T-cell (primary cell): Measurements from ENCODE around the gene GNS. TPM values are rescaled to one million over a fixed set of nuclear protein-coding genes. Genes with fewer than 3 reads are reported as not detected.

Source experiments
- ATAC-seq, 4 experiments: fragments of 200-7000 bp in 3 of 4; fragments of 150-1000 bp in 1 of 4; cut with Tn5 transposase; replicated peaks in 1 of 4; 1 replicate in 3 of 4; 2 replicates in 1 of 4; pipeline ENCODE4 v1.10.0; 2021; ENCODE audit warnings: moderate library complexity in 3 of 4, mild to moderate bottlenecking in 2 of 4, moderate number of reproducible peaks in 1 of 4
- CTCF ChIA-PET, 2 donors: fragments of 300-600 bp; sonication (Branson Sonifier 250); formaldehyde crosslinking; loops; one replicate each; lab custom pipeline; 2022; ENCODE audit warnings: antibody characterized with exemption in 2 of 2; lab: Charles Lee
- POLR2A ChIA-PET, 2 donors: fragments of 300-600 bp; sonication (Branson Sonifier 250); formaldehyde crosslinking; loops; one replicate each; lab custom pipeline; 2022; ENCODE audit warnings: antibody characterized with exemption in 2 of 2; lab: Charles Lee
- DNase-seq, 35 experiments: peaks; one replicate each; pipeline versions ENCODE4 v3.0.0 to v3.0.0-alpha.2; 2013 to 2023
- H3K27ac ChIP-seq: one replicate; pipeline ENCODE4 v1.5.1; 2013; ENCODE audit warnings: low read length
- H3K27me3 ChIP-seq, 2 experiments: replicated peaks in 1 of 2; 1 replicate in 1 of 2; 2 replicates in 1 of 2; pipeline versions ENCODE4 v1.6.1 to v1.7.0; 2013; ENCODE audit warnings: low read length in 1 of 2, mixed read lengths in 1 of 2; ENCODE audit not compliant: control insufficient read depth in 2 of 2, insufficient read depth in 2 of 2; ENCODE audit errors: extremely low read depth in 1 of 2
- H3K36me3 ChIP-seq, 2 donors: 1 replicate in 1 of 2; 2 replicates in 1 of 2; pipeline versions ENCODE4 v1.6.1 to v1.7.0; 2013; ENCODE audit warnings: low read length in 1 of 2; ENCODE audit not compliant: control insufficient read depth in 2 of 2, insufficient read depth in 1 of 2; ENCODE audit errors: extremely low read depth in 1 of 2
- H3K4me1 ChIP-seq, 2 experiments: 1 replicate in 1 of 2; 2 replicates in 1 of 2; pipeline versions ENCODE4 v1.6.1 to v1.7.0; 2013; ENCODE audit warnings: low read length in 2 of 2, mixed read lengths in 1 of 2; ENCODE audit not compliant: insufficient read depth in 2 of 2, control insufficient read depth in 1 of 2; ENCODE audit errors: extremely low read depth in 1 of 2
- H3K4me3 ChIP-seq, 2 donors: 1 replicate in 1 of 2; 2 replicates in 1 of 2; pipeline versions ENCODE4 v1.5.1 to v1.7.0; 2013; ENCODE audit warnings: mild to moderate bottlenecking in 2 of 2, low read length in 1 of 2, moderate library complexity in 1 of 2; ENCODE audit not compliant: control insufficient read depth in 1 of 2; ENCODE audit errors: extremely low read depth in 1 of 2
- H3K9me3 ChIP-seq: 2 replicates; pipeline ENCODE4 v1.7.0; 2013
- H3K27ac Mint-ChIP-seq, 2 donors: one replicate each; pipeline ENCODE4 v1.8.0; 2020 to 2021; ENCODE audit warnings: mild to moderate bottlenecking in 2 of 2, mixed read lengths in 2 of 2
- H3K27me3 Mint-ChIP-seq, 2 donors: one replicate each; pipeline ENCODE4 v1.8.0; 2021 to 2022; ENCODE audit warnings: mixed read lengths in 2 of 2
- H3K36me3 Mint-ChIP-seq: one replicate; pipeline ENCODE4 v1.8.0; 2021; ENCODE audit warnings: mixed read lengths
- H3K4me1 Mint-ChIP-seq, 3 donors: one replicate each; pipeline ENCODE4 v1.8.0; 2020 to 2022; ENCODE audit warnings: mixed read lengths in 3 of 3, mild to moderate bottlenecking in 1 of 3
- H3K4me3 Mint-ChIP-seq, 3 donors: one replicate each; pipeline ENCODE4 v1.8.0; 2020 to 2022; ENCODE audit warnings: mild to moderate bottlenecking in 3 of 3, mixed read lengths in 3 of 3, moderate library complexity in 3 of 3
- H3K9me3 Mint-ChIP-seq, 3 donors: one replicate each; pipeline ENCODE4 v1.8.0; 2020 to 2022; ENCODE audit warnings: mixed read lengths in 3 of 3
- WGBS: methylation state at CpG from one replicate; pipeline ENCODE4 v1.1.5; 2013; ENCODE audit warnings: missing lambda C conversion rate; ENCODE audit not compliant: insufficient coverage; 5-methylcytosine and 5-hydroxymethylcytosine counted together
- total RNA-seq, 35 experiments: library from RNA in 6 of 35; stranded (reverse) in 6 of 35; fragments of 120-200 nt in 1 of 35; gene quantifications; one replicate each; pipeline versions ENCODE4 v1.2.1 to v1.2.4 and lab custom pipeline; 2013 to 2026

Gene GNS
- total RNA-seq, 5 donors from 2014 or later (not counting 1 experiment from before 2014, with no cell fraction given): 22.9 to 29.4 (median 25.5) TPM

GRCh38 chr12:64696080-64696741 lies 63.0 kb downstream of the GNS start:
- H3K27me3 Mint-ChIP-seq: no peaks in the 10 kb centered on the region
- H3K9me3 Mint-ChIP-seq: no peaks in the 10 kb centered on the region
- H3K36me3 ChIP-seq: peaks cover 0 to 62% of the 10 kb centered on the region in 2 donors
- H3K4me3 Mint-ChIP-seq: peak overlapping the region in 1 of 3 donors; percentile 46
- peaks cover 80 to 86% (median 84%) of the 10 kb centered on the region in 3 donors for H3K4me1 Mint-ChIP-seq
- peak overlapping the region; percentile 43 for H3K27ac ChIP-seq
- no peak overlapping the region for H3K4me3 ChIP-seq
- CTCF ChIA-PET: interaction anchor here (0.6 to 5.0 kb wide), 20 partner anchors 12 to 525 kb away, joined by 3 to 110 read pairs (median 4); partner anchors contain the start of gene RASSF3 (in 1 of the 2)
- POLR2A ChIA-PET: interaction anchor here (0.6 to 1.4 kb wide), 5 partner anchors 19 to 232 kb away, joined by 3 to 15 read pairs (median 3); no protein-coding TSS in a partner anchor
- H3K36me3 Mint-ChIP-seq: peaks cover 57% of the 10 kb centered on the region
- DNase-seq (peak in 1 of 35 experiments; percentile 50), ATAC-seq (no peak)
- 86% methylated on average over 1 of the region's 1 CpG for WGBS
- peak overlapping the region; percentile 84 to 92 for H3K27ac Mint-ChIP-seq
- peaks cover 39 to 66% of the 10 kb centered on the region in 2 experiments for H3K4me1 ChIP-seq
- H3K9me3 ChIP-seq: no peaks in the 10 kb centered on the region
- H3K27me3 ChIP-seq: no peaks in the 10 kb centered on the region

GRCh38 chr12:64695550-64695949 lies 63.7 kb downstream of the GNS start:
- peak overlapping the region in 1 of 3 donors; percentile 46 for H3K4me3 Mint-ChIP-seq
- WGBS: 64% methylated on average over 2 of the region's 5 CpGs
- POLR2A ChIA-PET: interaction anchor here (0.5 to 1.0 kb wide), 4 partner anchors 26 to 146 kb away, joined by 3 to 10 read pairs (median 4); partner anchors contain the start of gene RASSF3 (in 1 of the 2)

GRCh38 chr12:64694130-64695040 lies 64.8 kb downstream of the GNS start:
- WGBS: 92% methylated on average over 15 of the region's 18 CpGs
- Histone ChIP-seq H3K36me3 (peaks cover 0 to 60% of the 10 kb centered on the region in 2 donors), H3K27me3 (no peaks in the 10 kb centered on the region), H3K27ac (peak overlapping the region; percentile 43), H3K9me3 (no peaks in the 10 kb centered on the region), H3K4me3 (no peak overlapping the region), H3K4me1 (peaks cover 42 to 73% of the 10 kb centered on the region in 2 experiments)
- POLR2A ChIA-PET: interaction anchor here (0.6 to 1.0 kb wide), 3 partner anchors 13 to 1379 kb away, joined by 3 to 10 read pairs (median 3); no protein-coding TSS in a partner anchor
- Mint-ChIP-seq H3K27me3 (no peaks in the 10 kb centered on the region), H3K36me3 (peaks cover 56% of the 10 kb centered on the region), H3K9me3 (no peaks in the 10 kb centered on the region), H3K4me3 (peak overlapping the region in 1 of 3 donors; percentile 46), H3K4me1 (peaks cover 73 to 80% (median 79%) of the 10 kb centered on the region in 3 donors), H3K27ac (peak overlapping the region; percentile 92 to 93)
- CTCF ChIA-PET: interaction anchor here (0.5 to 5.0 kb wide), 12 partner anchors 14 to 146 kb away, joined by 3 to 110 read pairs (median 4); partner anchors contain the start of gene RASSF3 (in 1 of the 2)
- ATAC-seq (no peak), DNase-seq (no peak)

More at GRCh38 chr12:64695550-64695949, 63.7 kb downstream of the GNS start:
- peak overlapping the region; percentile 92 to 93 for H3K27ac Mint-ChIP-seq
- no peak for ATAC-seq
- H3K27me3 Mint-ChIP-seq: no peaks in the 10 kb centered on the region
- H3K9me3 ChIP-seq: no peaks in the 10 kb centered on the region
- H3K4me3 ChIP-seq: no peak overlapping the region
- H3K36me3 Mint-ChIP-seq: peaks cover 58% of the 10 kb centered on the region
- peaks cover 40 to 66% of the 10 kb centered on the region in 2 experiments for H3K4me1 ChIP-seq
- no peaks in the 10 kb centered on the region for H3K27me3 ChIP-seq
- CTCF ChIA-PET: interaction anchor here (0.7 to 5.0 kb wide), 9 partner anchors 15 to 146 kb away, joined by 3 to 110 read pairs (median 3); partner anchors contain the start of gene RASSF3 (in 1 of the 2)
- peaks cover 0 to 62% of the 10 kb centered on the region in 2 donors for H3K36me3 ChIP-seq
- no peaks in the 10 kb centered on the region for H3K9me3 Mint-ChIP-seq
- peak overlapping the region; percentile 43 for H3K27ac ChIP-seq
- peaks cover 75 to 81% (median 79%) of the 10 kb centered on the region in 3 donors for H3K4me1 Mint-ChIP-seq
- no peak for DNase-seq

DNA sequence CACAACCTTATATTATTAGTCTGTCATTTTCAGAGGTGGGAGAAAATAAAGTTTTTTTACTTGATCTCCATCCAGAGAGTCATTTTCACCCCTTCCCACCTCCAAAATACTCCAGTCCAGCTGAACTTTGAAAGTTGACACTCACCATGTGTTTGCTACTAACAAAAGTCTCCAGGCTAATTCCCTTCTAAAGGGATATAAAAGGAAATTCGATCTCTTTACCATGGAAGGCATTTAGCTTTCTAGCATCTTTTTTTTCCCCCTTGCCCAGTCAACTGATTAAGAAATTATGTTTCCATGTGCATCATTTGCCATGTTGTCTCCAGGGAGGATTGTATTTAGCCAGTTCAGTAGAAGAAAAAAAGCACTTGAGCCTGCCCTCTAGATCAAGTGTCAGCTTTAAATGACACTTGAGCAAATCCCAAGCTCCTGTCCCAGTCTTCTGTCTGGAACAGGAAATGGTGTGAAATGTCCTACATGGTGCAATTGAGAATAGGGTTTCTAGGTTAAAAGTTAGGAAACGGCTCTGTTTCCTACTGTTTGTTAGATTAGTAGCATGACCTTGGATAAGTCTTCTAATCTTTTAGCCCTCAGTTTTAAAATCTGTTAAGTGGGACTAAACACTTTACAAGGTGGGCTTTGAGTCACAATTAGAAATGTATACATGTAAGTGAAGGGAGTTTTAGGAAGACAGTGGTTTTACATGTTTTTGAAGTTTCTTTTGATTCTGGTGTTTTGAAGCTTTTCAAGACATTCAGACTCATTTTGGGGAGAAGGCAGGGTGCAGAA lies 67.2 kb downstream of the GNS start:
- H3K4me3 Mint-ChIP-seq: peak overlapping the region in 2 of 3 donors; percentile 34 to 45
- POLR2A ChIA-PET: interaction anchor here in 1 of 2 donors (0.7 kb wide), 1 partner anchor 9 kb away, joined by 3 read pairs; no protein-coding TSS in a partner anchor

DNA sequence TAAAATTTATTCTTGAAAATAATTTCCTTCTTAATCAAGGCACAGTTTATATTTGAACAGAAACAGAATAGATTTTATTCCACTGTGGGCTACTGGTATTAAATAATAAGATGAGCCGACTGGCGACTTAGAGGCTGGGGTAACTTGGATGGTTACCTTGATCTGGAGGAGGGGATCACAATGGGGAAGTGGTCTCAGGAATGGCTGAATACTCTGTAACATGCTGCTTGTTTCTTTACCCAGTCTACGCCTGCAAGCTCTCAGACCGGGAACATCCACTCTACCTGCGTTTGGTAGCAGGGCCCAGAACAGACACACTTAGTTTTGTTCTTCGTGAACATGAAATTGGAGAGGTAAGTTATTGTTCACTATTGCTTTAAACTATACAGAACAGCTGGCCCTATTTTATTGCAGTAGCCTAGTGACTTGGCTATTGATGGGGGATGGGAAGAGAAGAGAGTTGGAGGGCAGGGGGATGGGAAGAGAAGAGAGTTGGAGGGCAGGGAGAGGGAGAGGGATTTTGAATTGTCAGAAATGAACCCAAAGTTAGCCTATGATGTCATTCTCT lies 67.9 kb downstream of the GNS start:
- 100% methylated on average over 1 of the region's 6 CpGs for WGBS
- no peaks in the 10 kb centered on the region for H3K9me3 Mint-ChIP-seq
- ChIA-PET CTCF (interaction anchor here (0.5 to 1.5 kb wide), 4 partner anchors 8 to 142 kb away, joined by 3 to 6 read pairs (median 3); no protein-coding TSS in a partner anchor), POLR2A (interaction anchor here (0.6 to 1.1 kb wide), 3 partner anchors 11 to 72 kb away, joined by 3 to 5 read pairs (median 4); no protein-coding TSS in a partner anchor)
- H3K36me3 Mint-ChIP-seq: peaks cover 66% of the 10 kb centered on the region
- DNase-seq: no peak
- peak overlapping the region; percentile 48 for H3K27ac ChIP-seq
- H3K27me3 ChIP-seq: no peaks in the 10 kb centered on the region
- H3K36me3 ChIP-seq: peaks cover 0 to 80% of the 10 kb centered on the region in 2 donors
- H3K27me3 Mint-ChIP-seq: no peaks in the 10 kb centered on the region
- H3K4me1 ChIP-seq: peaks cover 44 to 92% of the 10 kb centered on the region in 2 experiments
- peak overlapping the region; percentile 92 to 93 for H3K27ac Mint-ChIP-seq
- peak overlapping the region in 2 of 3 donors; percentile 9 to 45 for H3K4me3 Mint-ChIP-seq
- peaks cover 79 to 87% (median 83%) of the 10 kb centered on the region in 3 donors for H3K4me1 Mint-ChIP-seq
- H3K9me3 ChIP-seq: no peaks in the 10 kb centered on the region
- ATAC-seq: no peak
- H3K4me3 ChIP-seq: no peak overlapping the region

More for the DNA sequence above, 67.2 kb downstream of the GNS start:
- Histone ChIP-seq H3K27ac (peak overlapping the region; percentile 48), H3K4me3 (no peak overlapping the region), H3K4me1 (peaks cover 49 to 88% of the 10 kb centered on the region in 2 experiments), H3K36me3 (peaks cover 0 to 73% of the 10 kb centered on the region in 2 donors), H3K27me3 (no peaks in the 10 kb centered on the region), H3K9me3 (no peaks in the 10 kb centered on the region)
- CTCF ChIA-PET: interaction anchor here (0.5 to 1.5 kb wide), 6 partner anchors 9 to 143 kb away, joined by 3 to 6 read pairs (median 3); no protein-coding TSS in a partner anchor
- no CpG with 5 or more reads among the region's 2 CpGs for WGBS
- DNase-seq (no peak), ATAC-seq (no peak)
- Mint-ChIP-seq H3K36me3 (peaks cover 68% of the 10 kb centered on the region), H3K27ac (peak overlapping the region; percentile 92 to 93), H3K4me1 (peaks cover 84 to 90% (median 86%) of the 10 kb centered on the region in 3 donors), H3K27me3 (no peaks in the 10 kb centered on the region), H3K9me3 (no peaks in the 10 kb centered on the region)
